ENCODE data around the gene WDR70. TPM values are rescaled to one million over a fixed set of nuclear protein-coding genes. Genes with fewer than 3 reads are reported as not detected.

Gene WDR70
- total RNA-seq, 2 donors from 2014 or later = 26.7 to 28.6 TPM

DNA sequence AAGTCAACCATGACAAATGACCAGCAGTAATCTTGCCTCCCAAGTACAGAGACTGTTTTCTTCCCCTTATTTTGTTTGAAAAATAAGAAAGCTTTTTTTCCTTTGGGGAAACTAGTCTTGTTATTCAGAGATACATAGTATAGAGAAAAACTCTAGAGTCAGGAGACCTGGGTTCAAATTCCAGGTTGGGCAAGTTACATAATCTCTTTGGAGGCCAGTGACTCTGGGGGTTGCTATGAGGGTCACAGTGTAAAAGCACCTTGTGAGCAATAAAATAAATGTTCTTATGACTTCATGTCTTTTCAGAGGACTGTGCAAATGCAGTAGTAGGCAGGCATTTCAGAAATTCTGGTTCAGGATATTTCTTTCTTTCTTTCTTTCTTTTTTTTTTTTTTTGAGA is 389.3 kb downstream of the WDR70 start:
- Histone ChIP-seq H3K9me3 (no peaks in the 10 kb centered on the region), H3K27ac (no peak overlapping the region), H3K4me3 (no peak overlapping the region), H3K9ac (ENCODE audit: low read depth in 2 of 2, low read length in 2 of 2) (no peak overlapping the region), H3K4me1 (no peaks in the 10 kb centered on the region), H3K27me3 (no peaks in the 10 kb centered on the region), H3K36me3 (no peaks in the 10 kb centered on the region)
- TF ChIP-seq, protein P1, sequence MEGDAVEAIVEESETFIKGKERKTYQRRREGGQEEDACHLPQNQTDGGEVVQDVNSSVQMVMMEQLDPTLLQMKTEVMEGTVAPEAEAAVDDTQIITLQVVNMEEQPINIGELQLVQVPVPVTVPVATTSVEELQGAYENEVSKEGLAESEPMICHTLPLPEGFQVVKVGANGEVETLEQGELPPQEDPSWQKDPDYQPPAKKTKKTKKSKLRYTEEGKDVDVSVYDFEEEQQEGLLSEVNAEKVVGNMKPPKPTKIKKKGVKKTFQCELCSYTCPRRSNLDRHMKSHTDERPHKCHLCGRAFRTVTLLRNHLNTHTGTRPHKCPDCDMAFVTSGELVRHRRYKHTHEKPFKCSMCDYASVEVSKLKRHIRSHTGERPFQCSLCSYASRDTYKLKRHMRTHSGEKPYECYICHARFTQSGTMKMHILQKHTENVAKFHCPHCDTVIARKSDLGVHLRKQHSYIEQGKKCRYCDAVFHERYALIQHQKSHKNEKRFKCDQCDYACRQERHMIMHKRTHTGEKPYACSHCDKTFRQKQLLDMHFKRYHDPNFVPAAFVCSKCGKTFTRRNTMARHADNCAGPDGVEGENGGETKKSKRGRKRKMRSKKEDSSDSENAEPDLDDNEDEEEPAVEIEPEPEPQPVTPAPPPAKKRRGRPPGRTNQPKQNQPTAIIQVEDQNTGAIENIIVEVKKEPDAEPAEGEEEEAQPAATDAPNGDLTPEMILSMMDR (IDR thresholded peaks at IDR 0.05) = no peak
- DNase-seq = no peak
- intact Hi-C loops (cut with DNase I) = no loop called here

DNA sequence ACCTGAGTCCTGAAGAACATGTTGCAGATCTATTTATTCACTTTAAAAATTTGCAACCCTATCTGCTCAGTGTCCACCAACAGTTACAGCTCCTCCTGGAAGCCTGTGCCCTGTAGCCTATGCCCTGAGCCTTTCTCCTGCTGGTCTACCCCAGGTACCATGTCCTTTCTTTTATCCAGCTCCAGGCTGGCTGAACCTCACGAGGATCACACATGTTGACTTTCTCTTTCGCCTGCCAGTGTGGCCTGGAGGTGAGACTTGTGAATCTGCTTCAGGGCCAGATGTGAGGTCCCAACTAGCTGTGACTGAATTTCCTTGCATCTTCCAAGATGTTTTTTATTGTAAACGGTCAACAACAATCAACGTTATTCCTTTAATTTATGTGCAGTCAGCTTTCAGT is 390.0 kb downstream of the WDR70 start:
- Histone ChIP-seq H3K9ac (ENCODE audit: low read depth in 2 of 2, low read length in 2 of 2) (no peak overlapping the region), H3K36me3 (no peaks in the 10 kb centered on the region), H3K4me1 (no peaks in the 10 kb centered on the region), H3K9me3 (no peaks in the 10 kb centered on the region), H3K4me3 (no peak overlapping the region), H3K27me3 (no peaks in the 10 kb centered on the region), H3K27ac (no peak overlapping the region)
- DNase-seq = no peak
- TF ChIP-seq, protein P1 (IDR thresholded peaks at IDR 0.05) = no peak
- intact Hi-C loops (cut with DNase I) = no loop called here

DNA sequence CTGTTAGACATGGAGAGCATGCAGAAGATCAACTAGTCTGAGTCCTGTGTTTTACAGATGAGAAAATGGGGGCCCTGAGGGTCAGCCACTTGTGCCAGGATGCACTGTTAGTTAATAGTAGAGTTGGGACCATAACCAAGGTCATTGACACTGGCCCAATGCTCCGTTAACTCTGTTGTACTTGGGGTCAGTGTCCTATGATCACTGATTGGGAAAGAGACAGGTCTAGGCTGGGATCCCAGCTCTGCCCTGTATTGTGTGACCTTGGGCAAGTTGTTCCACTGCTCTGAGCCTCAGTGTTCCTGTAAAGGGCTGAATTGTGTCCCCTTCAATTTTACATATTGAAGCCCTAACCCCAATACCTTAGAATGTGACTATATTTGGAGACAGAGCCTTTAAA is 390.7 kb downstream of the WDR70 start:
- intact Hi-C loops (cut with DNase I) = no loop called here
- DNase-seq = no peak
- H3K9ac ChIP-seq (ENCODE audit: low read depth in 2 of 2, low read length in 2 of 2) = no peak overlapping the region
- no peaks in the 10 kb centered on the region for H3K36me3 ChIP-seq
- no peak overlapping the region for H3K27ac ChIP-seq
- H3K4me3 ChIP-seq = no peak overlapping the region
- TF ChIP-seq, protein P1 (IDR thresholded peaks at IDR 0.05) = no peak
- no peaks in the 10 kb centered on the region for H3K4me1 ChIP-seq
- no peaks in the 10 kb centered on the region for H3K27me3 ChIP-seq
- no peaks in the 10 kb centered on the region for H3K9me3 ChIP-seq

GRCh38 chr5:37770786-37771185 is 391.7 kb downstream of the WDR70 start:
- Histone ChIP-seq H3K9me3 (no peaks in the 10 kb centered on the region), H3K27me3 (no peaks in the 10 kb centered on the region), H3K27ac (no peak overlapping the region), H3K9ac (ENCODE audit: low read depth in 2 of 2, low read length in 2 of 2) (no peak overlapping the region), H3K4me1 (no peaks in the 10 kb centered on the region), H3K36me3 (no peaks in the 10 kb centered on the region), H3K4me3 (no peak overlapping the region)
- intact Hi-C loops (cut with DNase I) = no loop called here
- TF ChIP-seq, protein P1 (IDR thresholded peaks at IDR 0.05) = no peak
- no peak for DNase-seq

DNA sequence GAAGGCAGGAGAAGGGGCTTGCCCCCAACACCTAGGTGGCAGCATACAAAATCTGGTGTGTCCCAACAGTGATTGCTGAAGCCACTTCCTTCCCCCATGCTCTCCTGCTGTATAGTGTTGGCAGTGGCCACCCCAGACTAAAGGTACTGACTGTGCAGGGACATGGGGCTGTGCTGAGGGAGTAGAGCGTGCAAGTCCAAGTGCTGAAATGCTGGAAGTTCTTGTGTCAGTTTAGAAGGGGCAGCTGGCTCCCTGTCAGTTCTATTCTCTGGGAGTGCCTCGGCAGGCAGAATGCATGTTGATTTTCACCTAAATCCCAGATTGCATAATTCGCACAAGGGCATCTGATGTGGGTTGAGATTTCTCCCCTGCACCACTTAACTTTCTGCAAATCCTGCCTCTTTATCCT is 392.1 kb downstream of the WDR70 start:
- Histone ChIP-seq H3K9ac (ENCODE audit: low read depth in 2 of 2, low read length in 2 of 2) (no peak overlapping the region), H3K4me3 (no peak overlapping the region), H3K9me3 (no peaks in the 10 kb centered on the region), H3K4me1 (no peaks in the 10 kb centered on the region), H3K27me3 (no peaks in the 10 kb centered on the region), H3K36me3 (no peaks in the 10 kb centered on the region), H3K27ac (no peak overlapping the region)
- no peak for DNase-seq
- intact Hi-C loops (cut with DNase I) = no loop called here
- TF ChIP-seq, protein P1 (IDR thresholded peaks at IDR 0.05) = no peak

- intact Hi-C loops (cut with DNase I) = no loop called here
- Histone ChIP-seq H3K36me3 (no peaks in the 10 kb centered on the region), H3K4me1 (no peaks in the 10 kb centered on the region), H3K27ac (no peak overlapping the region), H3K27me3 (no peaks in the 10 kb centered on the region), H3K9ac (ENCODE audit: low read depth in 2 of 2, low read length in 2 of 2) (no peak overlapping the region), H3K4me3 (no peak overlapping the region), H3K9me3 (no peaks in the 10 kb centered on the region)
- TF ChIP-seq, protein P1 (IDR thresholded peaks at IDR 0.05) = no peak
- DNase-seq = no peak
Observed at GRCh38 chr5:37771731-37772130, 392.6 kb downstream of the WDR70 start.

All from colonic mucosa (tissue), 4 donors.